GM18907 (cell line): ENCODE measurements around the gene FGA.

Experiments used
- ATAC-seq: cut with Tn5 transposase; IDR thresholded peaks from one replicate; pipeline ENCODE4 v1.9.1; 2021; ENCODE audit warnings: mild to moderate bottlenecking, moderate library complexity; ENCODE audit not compliant: unreplicated experiment

Gene FGA

DNA sequence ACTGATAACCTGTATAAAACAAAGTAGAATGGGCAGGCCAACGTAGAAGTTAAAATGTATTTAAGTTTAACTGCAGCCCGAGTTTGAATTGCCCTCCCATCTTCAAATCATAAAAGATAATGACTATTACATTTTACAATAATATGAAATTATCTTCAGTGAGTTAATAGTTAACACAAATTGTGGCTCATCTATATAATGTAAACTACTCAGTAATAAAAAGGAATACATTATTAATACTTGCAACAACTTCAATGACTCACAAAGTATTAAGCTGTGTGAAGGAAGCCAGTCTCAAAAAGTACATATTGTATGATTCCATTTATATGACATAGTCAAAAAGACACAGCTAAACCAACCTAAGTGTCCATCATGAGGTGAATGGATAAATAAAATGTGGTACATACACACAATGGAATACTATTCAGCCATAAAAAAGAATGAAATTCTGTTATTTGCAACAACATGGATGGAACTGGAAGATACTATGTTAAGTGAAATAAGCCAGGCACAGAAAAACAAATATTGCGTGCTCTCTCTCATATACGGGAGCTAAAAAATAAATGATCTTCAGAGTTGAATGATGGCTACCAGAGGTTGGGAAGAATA, 48.2 kb downstream of the FGA start:
- ATAC-seq = no peak
